ENCODE results near the gene OOSP1.
"Not testable (repeated sequence)": the region's sequence is repeated elsewhere in the genome, so short reads cannot be mapped to it uniquely, and the experiment has no call there.

The OOSP1 gene

GRCh38 chr11:59938132-59938531, at the start of gene OOSP1:
OOSP1 (plus strand) TSS chr11:59938432; CDS start chr11:59938455, 23 bp downstream.
- DNase-seq = no peak

- DNase-seq = no peak
Observed at GRCh38 chr11:59891781-59892181, 46.5 kb upstream of the OOSP1 start.

GRCh38 chr11:59894616-59895015, 43.6 kb upstream of the OOSP1 start:
- DNase-seq = no peak

- no peak for DNase-seq
Observed at GRCh38 chr11:59898046-59898445, 40.2 kb upstream of the OOSP1 start.

GRCh38 chr11:59898650-59899049, 39.6 kb upstream of the OOSP1 start:
- no peak for DNase-seq

GRCh38 chr11:59899532-59899931, 38.7 kb upstream of the OOSP1 start:
- DNase-seq = no peak

GRCh38 chr11:59900366-59901126, 37.7 kb upstream of the OOSP1 start:
- no peak for DNase-seq

GRCh38 chr11:59901306-59901705, 36.9 kb upstream of the OOSP1 start:
- no peak for DNase-seq

GRCh38 chr11:59903569-59903968, 34.7 kb upstream of the OOSP1 start:
- DNase-seq = not testable (repeated sequence)

GRCh38 chr11:59918480-59918879, 19.8 kb upstream of the OOSP1 start:
- DNase-seq = no peak

- peak; percentile 35 for DNase-seq
Observed at GRCh38 chr11:59918987-59919589, 19.1 kb upstream of the OOSP1 start.

GRCh38 chr11:59923813-59924212, 14.4 kb upstream of the OOSP1 start:
- no peak for DNase-seq

GRCh38 chr11:59931688-59932087, 6.5 kb upstream of the OOSP1 start:
- no peak for DNase-seq

- DNase-seq = no peak
Observed at GRCh38 chr11:59938718-59939117, 486 bp downstream of the OOSP1 start.

GRCh38 chr11:59939482-59939881, 1.2 kb downstream of the OOSP1 start:
- DNase-seq = no peak

- no peak for DNase-seq
Observed at GRCh38 chr11:59941091-59941490, 2.9 kb downstream of the OOSP1 start.

GRCh38 chr11:59943997-59944714, 5.9 kb downstream of the OOSP1 start:
- no peak for DNase-seq

GRCh38 chr11:59944720-59945119, 6.5 kb downstream of the OOSP1 start:
- no peak for DNase-seq

GRCh38 chr11:59953463-59954218, 15.4 kb downstream of the OOSP1 start:
- no peak for DNase-seq

- DNase-seq = no peak
Observed at GRCh38 chr11:59954219-59954847, 16.1 kb downstream of the OOSP1 start.

- DNase-seq = no peak
Observed at GRCh38 chr11:59957094-59957493, 18.9 kb downstream of the OOSP1 start.

GRCh38 chr11:59960502-59961381, 22.5 kb downstream of the OOSP1 start:
- no peak for DNase-seq
